Neural progenitor cell (in vitro differentiated cells): Measurements from ENCODE around the gene RTP3.
A peak's percentile ranks its signal among the peaks of the same experiment; 100 is the strongest.

Experiments
- CTCF ChIP-seq: fragments of 200-600 bp; sonication (generic); IDR thresholded peaks from 2 replicates; pipeline ENCODE4 v1.5.1; 2017; ENCODE audit warnings: antibody characterized with exemption, mild to moderate bottlenecking
- EZH2 ChIP-seq: fragments of 200-600 bp; sonication (generic); IDR thresholded peaks from 2 replicates; pipeline ENCODE4 v1.6.1; 2017; ENCODE audit warnings: antibody characterized with exemption, mild to moderate bottlenecking, moderate library complexity

GRCh38 chr3:46488735-46489361, 8.9 kb upstream of the RTP3 start:
- TF ChIP-seq EZH2 (no peak), CTCF (peak; percentile 96)
